GM21390 (cell line): ENCODE measurements around the gene VPS13D.
"Not testable (repeated sequence)": the region's sequence is repeated elsewhere in the genome, so short reads cannot be mapped to it uniquely, and the experiment has no call there.

Source experiments
- ATAC-seq: cut with Tn5 transposase; IDR thresholded peaks from one replicate; pipeline ENCODE4 v1.9.1; 2021; ENCODE audit not compliant: unreplicated experiment

VPS13D gene

DNA sequence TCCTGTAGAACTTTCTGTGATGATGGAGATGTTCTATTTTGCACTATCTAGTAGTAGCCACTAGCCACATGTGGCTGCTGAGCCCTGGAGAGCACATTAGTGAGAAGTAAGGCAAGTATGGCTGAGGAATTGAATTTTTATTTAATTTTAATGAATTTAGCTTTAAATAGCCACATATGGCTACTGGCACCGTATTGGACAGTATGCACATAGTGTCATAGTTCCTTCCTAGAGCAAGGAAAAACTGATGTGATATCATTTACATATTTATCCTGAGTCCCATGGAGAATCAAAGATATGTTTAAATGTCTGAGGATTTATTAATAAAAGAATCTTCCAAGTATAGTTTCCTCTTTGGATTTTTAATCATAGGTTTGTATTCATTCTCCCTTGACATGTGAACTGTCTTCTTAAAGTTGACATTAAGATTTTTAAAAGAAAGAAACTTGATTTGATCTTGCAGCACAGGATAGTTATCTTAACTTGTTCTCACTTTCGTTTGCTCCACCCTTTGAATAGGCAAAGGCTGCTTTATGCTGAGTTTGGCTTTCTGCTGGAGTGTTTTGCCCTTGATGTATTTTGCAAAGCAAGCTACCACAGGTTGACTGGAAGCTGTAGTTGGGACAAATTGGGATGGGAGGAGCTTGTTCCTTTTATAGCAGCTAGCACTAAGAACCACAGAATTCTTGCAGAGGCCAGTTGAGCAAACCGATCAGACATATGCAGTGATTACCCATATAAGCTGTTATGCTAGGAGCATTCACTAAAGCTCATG is 129.7 kb downstream of the VPS13D start:
- no peak for ATAC-seq

DNA sequence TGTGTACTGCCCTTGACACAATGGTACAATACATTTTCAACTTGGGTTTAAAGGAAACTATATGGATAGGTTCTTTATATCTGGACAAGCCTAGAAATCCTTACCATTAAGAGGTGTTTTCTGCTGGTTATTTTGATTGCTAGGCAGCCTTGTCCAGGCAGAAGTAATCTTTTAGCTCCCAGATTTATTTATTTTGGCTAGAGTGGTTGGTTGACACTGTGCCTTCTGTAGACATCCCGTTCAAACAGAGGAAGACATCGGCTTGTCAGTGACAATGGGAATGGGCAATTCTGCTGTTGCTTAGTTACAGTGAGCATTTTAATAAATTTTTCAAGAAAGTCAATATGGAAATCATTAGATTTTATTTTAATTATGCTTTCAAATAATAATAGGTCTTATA is 138.8 kb downstream of the VPS13D start:
- no peak for ATAC-seq

DNA sequence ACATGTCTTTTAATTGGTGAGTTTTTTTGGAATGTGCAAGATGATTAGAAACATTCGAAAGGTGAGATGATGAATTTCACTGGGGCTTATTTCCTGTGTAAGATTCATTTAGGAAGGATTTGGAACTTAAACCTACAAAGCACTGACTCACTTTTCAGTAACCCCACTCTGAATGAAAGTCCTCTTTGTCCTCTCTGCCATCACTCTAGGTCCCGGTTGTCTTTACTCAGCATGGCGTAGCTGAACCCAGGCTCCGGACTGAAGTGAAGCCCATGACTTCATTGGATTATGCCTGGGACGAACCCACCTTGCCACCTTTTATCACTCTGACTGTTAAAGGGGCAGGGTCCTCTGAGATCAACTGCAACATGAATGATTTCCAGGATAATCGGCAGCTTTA is 139.4 kb downstream of the VPS13D start:
- ATAC-seq = no peak

DNA sequence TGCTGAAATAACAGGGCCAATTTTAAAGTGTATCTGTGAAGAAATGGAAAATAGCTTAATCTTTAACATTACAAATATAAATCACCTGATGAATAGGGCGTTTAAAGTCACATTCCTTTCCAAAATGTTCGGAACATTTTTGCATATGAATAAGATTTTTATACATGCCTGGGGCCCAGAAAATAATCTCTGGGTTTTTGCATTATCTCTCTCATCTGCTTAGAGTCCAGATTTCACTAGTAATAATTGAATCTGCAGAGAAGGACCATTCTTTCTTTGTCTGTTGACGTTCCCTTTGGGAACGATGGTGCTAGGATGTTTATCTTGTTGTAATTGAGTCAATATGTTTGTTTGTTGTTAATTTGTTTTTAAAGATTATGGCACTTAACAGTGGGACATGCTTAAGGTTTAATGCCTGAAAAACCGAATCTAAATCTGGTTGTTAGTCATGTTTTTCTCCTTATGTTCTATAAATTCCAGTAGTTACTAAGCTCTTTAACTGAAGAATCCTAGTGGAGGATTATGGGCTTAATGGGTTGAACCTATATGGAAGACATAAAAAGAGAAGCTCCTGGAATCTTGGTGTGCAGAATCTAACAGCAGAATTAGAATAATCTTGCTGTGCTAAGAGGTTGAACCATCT is 140.6 kb downstream of the VPS13D start:
- ATAC-seq = no peak

DNA sequence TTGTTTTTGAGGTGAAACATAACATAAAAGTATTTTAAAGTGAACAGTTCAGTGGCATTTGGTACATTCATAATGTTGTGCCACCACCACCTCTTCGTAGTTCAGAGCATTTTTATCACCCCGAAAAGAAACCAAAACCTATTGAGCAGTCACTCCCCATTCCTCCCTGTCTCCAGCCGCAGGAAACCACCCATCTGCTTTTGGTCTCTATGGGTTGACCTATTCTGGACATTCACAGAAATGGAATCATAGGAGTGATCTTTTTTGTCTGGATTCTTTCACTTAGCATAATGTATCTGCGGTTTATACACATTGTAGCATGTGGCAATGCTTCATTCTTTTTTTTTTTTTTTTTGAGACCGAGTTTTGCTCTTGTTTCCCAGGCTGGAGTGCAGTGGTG is 141.2 kb downstream of the VPS13D start:
- no peak for ATAC-seq

DNA sequence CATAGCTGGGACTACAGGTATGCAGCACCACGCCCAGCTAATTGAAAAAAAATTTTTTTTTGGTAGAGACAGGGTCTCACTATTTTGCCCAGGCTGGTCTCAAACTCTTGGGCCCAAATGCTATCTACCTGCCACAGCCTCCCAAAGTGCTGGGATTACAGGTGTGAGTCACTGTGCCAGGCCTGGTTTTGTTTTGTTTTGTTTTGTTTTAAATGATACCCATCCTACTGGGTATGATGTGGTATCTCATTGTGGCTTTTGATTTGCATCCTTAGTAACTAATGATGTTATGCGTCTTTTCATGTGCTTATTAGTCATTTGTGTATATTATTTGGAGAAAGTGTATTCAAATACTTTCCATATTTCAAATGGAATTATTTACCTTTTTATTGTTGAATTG is 142.3 kb downstream of the VPS13D start:
- ATAC-seq = no peak

DNA sequence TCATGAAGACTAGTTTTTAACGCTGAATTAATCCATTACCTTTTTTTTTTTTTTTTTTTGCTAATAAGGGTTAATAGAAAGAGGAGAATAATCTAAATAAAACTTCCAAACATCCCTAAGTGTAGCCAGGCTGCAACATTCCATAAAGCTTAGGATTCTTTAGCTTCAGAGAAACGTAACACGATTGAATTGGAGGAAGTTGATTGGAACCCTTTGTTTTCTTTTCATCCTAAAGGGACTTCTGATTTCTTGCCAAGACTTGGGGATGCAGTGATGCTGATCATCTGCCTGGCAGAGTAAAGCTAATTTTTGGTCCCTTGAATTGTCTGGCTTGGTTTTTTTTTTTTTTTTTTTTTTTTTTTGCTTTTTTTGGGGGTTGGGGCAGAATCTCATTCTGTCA is 142.9 kb downstream of the VPS13D start:
- ATAC-seq = no peak

DNA sequence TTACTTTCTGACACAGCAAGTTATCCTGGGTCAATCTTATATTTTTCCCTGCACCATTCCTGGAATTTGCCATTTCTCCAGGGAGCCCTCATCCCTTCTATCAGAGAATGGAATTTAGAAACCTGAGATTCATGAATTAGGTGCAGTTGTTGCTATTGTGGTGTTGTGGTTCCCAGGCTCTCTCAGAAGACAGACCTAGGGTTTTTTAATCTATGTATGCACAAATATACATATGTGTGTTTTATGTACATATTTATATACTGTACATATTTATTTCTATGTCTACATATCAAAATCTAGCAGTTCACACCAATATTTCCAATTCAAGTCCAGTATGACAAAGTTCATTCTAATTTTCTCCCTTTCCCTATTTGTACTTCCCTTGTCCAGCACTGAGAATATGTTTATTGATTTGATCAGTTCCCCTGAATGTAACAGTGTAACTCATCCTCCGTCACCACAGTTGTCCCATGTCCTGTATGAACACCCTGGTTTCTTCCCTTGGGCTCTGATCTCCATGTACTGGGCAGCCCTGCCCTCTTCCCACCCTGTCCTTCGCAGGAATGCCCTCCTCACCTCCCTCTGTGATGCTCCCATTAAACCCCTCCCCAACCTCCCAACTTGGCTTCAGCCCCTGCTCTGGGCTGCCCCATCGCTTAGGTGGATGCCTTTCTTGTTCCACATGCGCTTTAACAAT is 145.5 kb downstream of the VPS13D start:
- no peak for ATAC-seq

DNA sequence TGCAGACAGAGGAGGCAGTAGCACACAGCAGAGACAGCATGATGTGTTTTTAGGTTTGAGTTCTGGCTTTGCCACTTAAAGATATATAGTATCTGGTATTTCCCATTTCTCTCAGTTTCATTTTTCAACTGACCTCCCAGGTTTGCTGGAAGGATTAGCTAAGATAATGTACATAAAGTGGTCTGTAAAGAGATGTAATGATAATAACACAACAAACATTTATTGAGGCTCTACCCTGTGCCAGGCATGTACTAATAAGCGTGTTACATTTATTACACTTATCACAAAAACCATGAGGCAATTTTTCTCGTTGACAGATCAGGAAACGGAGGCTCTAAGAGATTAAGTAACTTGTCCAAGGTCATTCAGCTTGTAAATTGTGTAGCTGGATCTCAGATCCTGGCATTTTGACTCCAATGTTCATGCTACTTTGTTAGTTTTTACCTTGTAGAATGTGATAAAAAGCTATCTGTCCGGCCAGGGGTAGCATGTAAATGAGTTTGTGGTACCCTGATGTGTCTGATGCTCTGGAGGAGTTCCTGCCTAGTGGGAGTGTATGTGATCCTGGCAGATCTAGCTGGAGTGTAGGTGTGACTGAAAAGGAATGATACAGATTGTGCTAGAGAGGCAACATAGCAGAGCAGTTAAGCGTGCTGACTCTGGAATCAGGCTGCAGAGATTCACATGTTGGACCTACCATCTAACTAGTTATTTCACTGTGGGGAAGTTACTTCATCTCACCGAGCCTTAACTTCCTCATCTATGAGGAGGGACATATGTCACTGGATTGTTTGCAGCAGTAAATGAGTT is 146.6 kb downstream of the VPS13D start:
- ATAC-seq = no peak

DNA sequence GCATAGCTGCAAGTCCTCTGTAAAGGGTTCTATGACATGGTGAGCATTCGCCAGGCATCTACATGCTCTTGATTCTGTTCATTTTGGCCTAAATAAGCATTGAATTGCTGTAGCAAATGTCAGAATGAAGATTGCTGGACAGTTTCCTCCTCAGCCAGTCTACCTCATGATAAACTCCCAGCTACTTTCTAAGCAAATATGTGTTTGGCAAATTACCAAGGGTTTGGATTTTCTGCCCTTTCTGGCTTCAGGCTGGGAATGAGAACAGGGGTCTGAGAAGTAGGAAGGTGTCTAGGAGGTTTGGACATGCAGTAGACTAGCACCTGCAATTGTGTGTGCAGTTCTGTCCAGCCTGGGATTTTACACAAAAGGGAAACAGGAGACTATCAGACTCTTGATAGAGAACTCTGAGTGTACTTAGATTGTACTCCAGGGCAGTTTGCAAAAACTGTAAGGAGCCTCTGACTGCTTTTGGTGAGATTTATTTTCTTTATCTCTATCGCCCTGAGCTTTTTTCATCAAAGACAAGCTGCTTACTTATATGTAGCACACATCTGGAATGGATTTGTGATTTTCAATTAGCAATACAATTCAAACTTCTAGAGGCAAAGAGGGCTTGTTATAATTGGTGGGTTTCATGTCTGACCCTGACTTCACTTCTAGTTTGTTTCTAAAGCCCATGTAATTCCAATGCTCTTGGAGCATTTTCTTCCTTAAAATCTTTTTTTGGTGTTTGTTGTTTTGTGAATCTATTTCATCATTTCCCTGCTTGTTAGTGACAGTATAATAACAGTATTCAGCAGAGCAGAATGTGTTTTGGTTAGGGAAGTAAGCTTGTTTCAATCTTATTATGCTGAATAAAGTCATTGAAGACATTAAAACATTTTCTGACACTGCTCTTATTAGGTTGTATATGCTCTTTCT is 150.8 kb downstream of the VPS13D start:
- no peak for ATAC-seq

DNA sequence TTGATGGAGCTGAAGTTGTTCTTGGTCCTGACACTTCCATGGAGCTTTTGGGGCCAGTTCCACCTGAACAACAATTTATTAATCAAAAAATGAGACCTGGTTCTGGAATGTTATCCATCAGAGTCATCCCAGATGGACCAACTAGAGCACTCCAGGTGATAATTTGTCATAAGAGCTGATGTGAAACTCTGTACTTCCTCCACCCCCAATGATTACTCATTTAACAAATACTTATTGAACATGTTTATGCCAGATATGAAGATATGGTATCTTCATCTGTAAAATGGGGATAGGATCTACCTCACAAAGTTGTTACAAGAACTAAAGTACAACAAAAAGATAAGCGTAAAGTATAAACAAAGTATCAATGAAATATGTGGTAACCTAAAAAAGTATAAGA is 153.2 kb downstream of the VPS13D start:
- ATAC-seq = no peak

DNA sequence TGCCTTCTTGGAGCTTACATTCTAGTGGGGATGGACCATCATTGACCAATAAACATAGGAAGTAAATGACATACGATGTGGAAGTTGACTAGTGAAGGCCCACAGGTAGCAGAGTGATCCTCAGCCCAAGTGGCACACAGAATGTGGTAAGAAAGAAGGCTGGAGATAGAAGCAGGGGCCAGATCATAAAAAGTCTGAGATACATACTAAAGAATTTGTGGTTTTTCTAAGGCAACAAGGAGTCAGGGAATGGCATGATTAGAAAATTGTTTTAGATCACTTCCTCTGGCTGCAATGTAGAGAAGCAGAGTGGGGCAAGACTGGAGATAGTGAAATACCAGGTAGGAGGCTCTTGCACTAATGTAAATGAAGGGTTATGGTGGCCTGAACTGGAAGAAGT is 154.0 kb downstream of the VPS13D start:
- ATAC-seq = no peak

DNA sequence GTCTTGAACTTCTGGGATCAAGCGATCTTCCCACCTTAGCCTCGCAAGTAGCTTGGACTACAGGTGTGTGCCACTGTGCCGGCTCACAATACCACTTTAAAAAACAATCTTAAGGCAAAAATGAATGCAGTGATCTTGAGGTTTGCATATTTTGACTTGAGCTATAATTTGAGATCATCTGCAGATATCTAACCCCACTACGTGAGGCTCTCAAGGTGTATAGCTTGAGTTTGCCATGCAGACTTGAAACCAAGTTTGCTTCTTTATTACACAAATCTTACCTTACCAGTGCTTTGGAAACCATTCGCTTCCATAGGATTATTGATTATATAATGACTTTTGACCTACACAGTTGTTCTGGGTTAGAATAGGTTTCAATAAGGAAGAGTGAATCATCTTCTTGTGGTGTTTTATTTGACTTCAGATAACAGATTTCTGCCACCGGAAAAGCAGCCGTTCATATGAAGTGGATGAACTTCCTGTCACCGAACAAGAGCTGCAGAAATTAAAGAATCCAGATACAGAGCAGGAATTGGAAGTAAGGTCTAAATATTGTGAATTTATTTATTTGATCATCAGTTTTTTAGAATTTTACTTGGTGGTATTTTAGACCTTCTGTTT is 155.1 kb downstream of the VPS13D start:
- ATAC-seq = no peak

DNA sequence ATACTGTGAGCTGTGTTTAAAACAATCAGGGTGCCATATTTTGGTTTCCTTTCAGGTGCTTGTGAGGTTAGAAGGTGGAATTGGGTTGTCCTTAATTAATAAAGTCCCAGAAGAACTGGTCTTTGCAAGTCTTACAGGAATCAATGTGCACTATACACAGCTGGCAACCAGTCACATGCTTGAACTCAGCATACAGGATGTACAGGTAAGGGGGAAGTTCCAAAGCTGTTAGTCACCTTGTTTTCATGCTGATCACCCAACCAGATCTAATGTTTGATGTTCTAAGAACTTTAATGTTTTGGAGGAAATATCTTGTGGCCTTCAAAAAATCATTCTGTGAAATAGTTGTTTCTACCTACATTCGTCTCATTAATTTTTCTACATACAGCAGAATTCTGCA is 156.3 kb downstream of the VPS13D start:
- no peak for ATAC-seq

DNA sequence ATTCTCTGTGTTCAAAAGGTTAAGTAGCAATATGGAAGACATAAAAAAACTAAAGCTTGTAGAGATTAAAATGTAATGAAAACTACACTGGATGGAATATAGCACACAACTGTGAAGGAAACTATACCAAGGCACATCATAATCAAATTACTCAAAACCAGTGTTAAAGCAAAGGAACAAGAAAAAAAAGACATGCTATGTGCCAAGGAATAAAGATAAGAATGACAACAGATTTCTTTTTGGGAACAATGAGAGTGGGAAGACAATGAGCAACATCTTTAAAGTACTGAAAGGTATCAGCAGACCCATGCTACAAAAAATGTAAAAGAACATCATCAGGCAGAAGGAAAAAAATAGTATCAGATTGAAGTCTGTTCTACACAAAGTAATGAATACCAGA is 157.8 kb downstream of the VPS13D start:
- no peak for ATAC-seq

DNA sequence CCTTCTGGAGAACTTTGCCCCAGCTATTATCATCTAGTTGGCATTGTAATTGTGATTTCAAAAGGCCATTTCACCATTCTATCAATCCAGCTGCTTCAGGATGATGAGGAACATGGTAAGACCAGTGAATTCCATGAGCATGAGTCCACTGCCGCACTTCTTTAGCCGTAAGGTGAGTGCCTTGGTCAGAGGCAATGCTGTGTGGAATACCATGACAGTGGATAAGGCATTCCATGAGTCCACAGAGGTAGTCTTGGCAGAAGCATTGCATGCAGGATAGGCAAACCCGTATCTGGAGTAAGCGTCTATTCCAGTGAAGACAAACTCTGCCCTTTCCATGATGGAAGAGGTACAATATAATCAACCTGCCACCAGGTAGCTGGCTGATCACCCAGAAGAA is 160.5 kb downstream of the VPS13D start:
- not testable (repeated sequence) for ATAC-seq

DNA sequence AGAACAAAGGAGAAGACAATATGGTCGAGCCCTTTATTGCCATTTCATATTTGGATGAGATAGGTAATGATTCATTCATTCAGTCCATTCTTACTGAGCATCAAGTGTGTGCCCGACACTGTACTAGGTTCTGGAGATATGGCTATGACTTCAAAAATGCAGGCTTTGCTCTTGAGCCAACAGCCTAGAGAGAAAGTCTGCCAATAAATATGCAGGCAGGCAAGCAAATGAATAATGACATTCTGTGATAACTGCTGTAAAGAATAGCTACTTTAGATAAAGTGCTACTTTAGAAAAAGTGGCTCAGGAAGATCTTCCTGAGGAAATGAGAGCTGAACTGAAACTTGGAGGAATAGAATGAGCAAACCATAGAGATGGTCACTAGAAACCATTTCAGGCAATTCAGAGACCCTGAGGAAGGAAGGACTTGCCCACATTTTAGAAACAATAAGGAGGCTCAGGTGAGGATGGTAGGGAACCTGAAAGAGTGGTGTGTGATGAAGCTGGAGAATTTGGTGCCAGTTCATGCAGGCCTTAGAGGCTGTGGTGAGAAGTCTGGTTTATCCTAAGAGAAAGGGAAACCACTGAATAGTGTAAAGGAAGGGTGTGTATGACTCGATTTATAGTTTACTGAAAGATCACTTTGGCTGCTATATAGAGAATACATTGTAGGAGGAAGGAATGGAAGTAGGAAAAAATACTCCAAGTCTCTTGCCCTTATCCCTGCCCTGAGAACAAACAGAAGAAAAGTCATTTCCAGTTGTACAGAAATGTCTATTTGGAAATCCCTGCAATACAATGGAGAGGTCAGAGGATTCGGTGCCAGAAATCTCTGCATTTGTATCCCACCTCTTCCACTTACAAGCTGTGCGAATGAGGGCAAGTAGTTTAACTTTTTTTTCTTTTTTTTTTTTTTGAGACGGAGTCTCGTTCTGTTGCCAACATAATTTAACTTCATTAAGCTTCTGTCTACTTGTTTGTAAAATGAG is 167.9 kb downstream of the VPS13D start:
- ATAC-seq = no peak

DNA sequence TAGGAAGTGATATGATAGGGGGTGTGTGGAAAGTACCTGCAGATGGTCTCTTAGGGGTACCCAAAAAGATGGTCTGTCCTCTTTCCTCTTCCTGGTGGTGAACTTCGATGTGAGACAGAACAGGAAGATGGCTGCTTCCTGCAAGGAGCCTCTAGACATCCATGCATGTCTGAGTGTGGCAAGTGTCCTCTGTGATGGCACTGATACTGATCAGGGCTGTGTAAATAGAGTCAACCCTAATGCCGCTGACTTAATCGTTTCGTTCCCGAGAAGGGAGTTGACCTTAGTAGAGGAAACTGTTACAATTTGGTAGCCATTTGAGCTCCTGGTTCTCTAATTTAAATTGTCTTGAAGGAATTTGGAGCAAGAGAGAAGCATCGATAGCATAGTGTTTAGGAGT is 168.6 kb downstream of the VPS13D start:
- no peak for ATAC-seq
